Endothelial cell of umbilical vein (primary cell): ENCODE data around the gene ANKRD33B.

Source experiments
- CTCF ChIP-seq, 2 donors: IDR thresholded peaks; 1 replicate in 1 of 2; 2 replicates in 1 of 2; pipeline ENCODE4 v1.5.1; 2011; ENCODE audit warnings: low read length in 2 of 2, mild to moderate bottlenecking in 2 of 2, moderate library complexity in 2 of 2, control low read depth in 1 of 2, inconsistent platforms in 1 of 2, low read depth in 1 of 2; ENCODE audit not compliant: insufficient read depth in 1 of 2; ENCODE audit errors: extremely low read depth in 1 of 2
- EZH2 ChIP-seq: IDR thresholded peaks from 2 replicates; pipeline ENCODE4 v1.6.1; 2012; ENCODE audit warnings: borderline replicate concordance, low read depth, mild to moderate bottlenecking, moderate library complexity, low read length, inconsistent platforms; ENCODE audit not compliant: severe bottlenecking
- FOS ChIP-seq: IDR thresholded peaks from 2 replicates; pipeline ENCODE4 v1.6.1; 2011; ENCODE audit warnings: mild to moderate bottlenecking, low read length, moderate library complexity, borderline replicate concordance; ENCODE audit not compliant: insufficient read depth
- MAX ChIP-seq: IDR thresholded peaks from 2 replicates; pipeline ENCODE4 v1.6.1; 2011; ENCODE audit not compliant: insufficient read depth, insufficient read length
- MYC ChIP-seq: IDR thresholded peaks from one replicate; pipeline ENCODE4 v1.6.1; 2011; ENCODE audit warnings: mild to moderate bottlenecking, low read depth, low read length
- POLR2A ChIP-seq: IDR thresholded peaks from 2 replicates; pipeline ENCODE4 v1.6.1; 2012; ENCODE audit warnings: low read depth, mild to moderate bottlenecking, control low read depth, low read length
- POLR2AphosphoS5 ChIP-seq: IDR thresholded peaks from 2 replicates; pipeline ENCODE4 v1.6.1; 2012; ENCODE audit warnings: low read depth, mild to moderate bottlenecking, control low read depth, low read length, moderate library complexity; ENCODE audit not compliant: insufficient read depth

GRCh38 chr5:10675177-10675700, 111.4 kb downstream of the ANKRD33B start:
- no peak for TF ChIP-seq POLR2AphosphoS5
- TF ChIP-seq FOS, result no peak
- TF ChIP-seq POLR2A, result no peak
- no peak for TF ChIP-seq CTCF (IDR thresholded peaks at IDR 0.05; ENCODE audit: extremely low read depth in 1 of 2, insufficient read depth in 1 of 2, low read depth in 1 of 2, low read length in 2 of 2)
- TF ChIP-seq EZH2, result no peak
- no peak for TF ChIP-seq MAX
- TF ChIP-seq MYC, result no peak
